Panc1 (cell line): ENCODE results near the gene DGCR6L.
"Not testable (repeated sequence)": the region's sequence is repeated elsewhere in the genome, so short reads cannot be mapped to it uniquely, and the experiment has no call there.

ENCODE experiments used
- POLR2AphosphoS5 ChIP-seq: IDR thresholded peaks from 2 replicates; pipeline ENCODE4 v1.6.1; 2012; ENCODE audit warnings: mild to moderate bottlenecking, low read depth, low read length, moderate library complexity
- TCF7L2 ChIP-seq: IDR thresholded peaks from 2 replicates; pipeline ENCODE4 v1.6.1; 2011; ENCODE audit warnings: mild to moderate bottlenecking, low read depth, low read length, inconsistent platforms
- TF ChIP-seq, protein P1 (sequence below): fragments of 450-650 bp; IDR thresholded peaks from 2 replicates; pipeline ENCODE4 v1.5.1; 2017; ENCODE audit warnings: mild to moderate bottlenecking

DNA sequence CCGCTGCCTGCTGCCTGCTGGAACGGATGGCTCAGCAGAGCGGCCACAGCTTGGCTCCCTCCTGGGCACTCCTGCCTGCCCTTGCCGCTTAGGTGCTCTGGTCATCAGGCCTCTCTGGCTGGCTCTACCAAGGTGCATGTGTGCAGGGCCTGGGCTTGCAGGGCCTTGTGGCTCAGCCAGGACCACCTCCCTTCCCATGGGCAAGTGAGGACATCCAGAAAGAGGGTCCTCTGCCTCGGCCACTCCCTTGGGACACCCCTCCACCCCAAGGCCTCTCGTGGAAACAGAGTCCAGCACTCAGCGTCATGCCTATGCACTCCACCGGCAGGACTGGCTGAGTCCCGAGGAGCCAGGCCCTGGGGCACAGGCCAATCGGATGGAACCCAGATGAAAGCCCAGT lies 45.5 kb downstream of the DGCR6L start:
- TF ChIP-seq, protein P1, sequence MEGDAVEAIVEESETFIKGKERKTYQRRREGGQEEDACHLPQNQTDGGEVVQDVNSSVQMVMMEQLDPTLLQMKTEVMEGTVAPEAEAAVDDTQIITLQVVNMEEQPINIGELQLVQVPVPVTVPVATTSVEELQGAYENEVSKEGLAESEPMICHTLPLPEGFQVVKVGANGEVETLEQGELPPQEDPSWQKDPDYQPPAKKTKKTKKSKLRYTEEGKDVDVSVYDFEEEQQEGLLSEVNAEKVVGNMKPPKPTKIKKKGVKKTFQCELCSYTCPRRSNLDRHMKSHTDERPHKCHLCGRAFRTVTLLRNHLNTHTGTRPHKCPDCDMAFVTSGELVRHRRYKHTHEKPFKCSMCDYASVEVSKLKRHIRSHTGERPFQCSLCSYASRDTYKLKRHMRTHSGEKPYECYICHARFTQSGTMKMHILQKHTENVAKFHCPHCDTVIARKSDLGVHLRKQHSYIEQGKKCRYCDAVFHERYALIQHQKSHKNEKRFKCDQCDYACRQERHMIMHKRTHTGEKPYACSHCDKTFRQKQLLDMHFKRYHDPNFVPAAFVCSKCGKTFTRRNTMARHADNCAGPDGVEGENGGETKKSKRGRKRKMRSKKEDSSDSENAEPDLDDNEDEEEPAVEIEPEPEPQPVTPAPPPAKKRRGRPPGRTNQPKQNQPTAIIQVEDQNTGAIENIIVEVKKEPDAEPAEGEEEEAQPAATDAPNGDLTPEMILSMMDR: not testable (repeated sequence)
- not testable (repeated sequence) for TF ChIP-seq POLR2AphosphoS5, TCF7L2
